Activated CD8-positive, alpha-beta memory T cell treated with anti-CD3 and anti-CD28 coated beads for 24 hours (primary cell): ENCODE data around the gene RAD23B.
"Not testable (repeated sequence)": the region's sequence is repeated elsewhere in the genome, so short reads cannot be mapped to it uniquely, and the experiment has no call there.

Experiments
- DNase-seq: peaks from one replicate; pipeline ENCODE4 v3.0.0-alpha.2; 2020

RAD23B gene

DNA sequence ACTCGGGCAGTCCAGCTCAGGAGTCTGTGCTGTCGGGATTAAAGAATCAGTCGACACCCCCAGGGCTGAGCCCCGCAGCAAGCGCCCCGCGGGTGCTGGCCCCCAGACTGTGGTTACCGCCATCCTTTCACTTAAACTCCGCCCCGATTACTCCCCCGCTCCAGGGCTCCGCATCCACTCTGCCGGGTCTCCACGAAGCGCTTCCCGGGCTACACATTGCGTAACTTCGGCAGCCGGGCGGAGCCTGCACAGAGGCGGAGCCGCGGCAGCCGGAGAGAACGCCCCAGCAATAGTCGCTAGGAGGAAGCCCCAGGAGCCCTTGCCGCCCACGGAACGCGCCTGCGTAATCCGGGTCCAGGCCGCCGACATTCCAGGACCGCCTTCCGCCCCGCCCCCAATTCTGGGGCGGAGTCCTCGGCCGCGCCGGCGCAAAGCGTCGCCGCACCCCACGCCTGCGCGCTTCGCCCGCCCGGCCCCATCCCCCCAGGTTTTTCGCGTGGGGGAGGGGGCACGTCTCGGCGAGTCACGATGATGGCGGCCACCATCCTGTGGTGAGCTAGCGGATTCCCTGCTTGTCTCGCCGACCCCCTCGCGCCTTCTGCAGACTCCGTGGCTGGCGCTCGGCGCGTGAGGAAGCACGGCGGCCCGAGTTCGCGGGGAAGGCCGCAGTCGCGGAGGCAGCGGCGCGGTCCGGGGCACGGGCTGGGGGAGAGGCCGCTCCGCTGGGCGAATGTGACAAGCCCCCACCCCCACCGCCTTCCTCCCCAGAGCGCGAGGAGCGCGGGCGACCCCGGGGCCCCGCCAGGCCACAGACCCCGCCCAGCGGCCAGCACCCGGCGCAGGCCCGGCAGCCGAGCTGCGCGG lies at the start of gene RAD23B:
TSS of gene RAD23B (plus strand) at position 521 of the 864 bp plus-strand sequence. CDS start 351 bp downstream, outside the sequence.
- DNase-seq = peak; percentile 100

DNA sequence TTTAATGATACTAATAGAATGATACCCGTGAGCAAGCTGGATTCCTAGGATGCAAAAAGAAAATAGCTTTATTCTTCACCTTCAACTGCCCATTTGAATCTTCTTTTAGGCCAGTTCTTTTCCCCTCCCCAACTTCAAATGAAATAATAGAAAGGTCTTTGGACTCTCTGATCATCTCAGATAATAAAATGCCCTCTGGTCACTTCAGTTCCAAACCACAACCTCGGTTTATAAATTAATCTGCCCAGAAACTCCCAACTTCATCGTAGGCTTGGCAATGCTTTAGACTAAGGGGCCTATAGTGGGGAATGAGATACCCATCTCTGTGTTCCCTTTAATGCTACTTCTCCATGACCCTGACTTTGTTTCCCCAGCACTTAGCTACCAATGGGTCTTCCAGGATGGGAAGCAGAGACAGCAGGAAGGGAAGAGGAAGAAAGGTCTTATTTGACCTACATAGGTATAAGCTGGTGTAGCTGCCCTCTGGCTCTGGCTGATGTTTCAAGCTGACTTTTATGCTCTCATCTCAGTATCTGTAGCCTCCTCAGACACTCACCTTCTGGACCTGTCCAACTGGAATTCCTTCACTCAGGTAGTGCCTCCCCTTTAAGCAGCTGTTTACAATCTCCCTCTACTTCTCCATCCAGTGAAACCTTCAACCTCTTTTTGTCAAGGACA lies 47.2 kb upstream of the RAD23B start:
- no peak for DNase-seq

DNA sequence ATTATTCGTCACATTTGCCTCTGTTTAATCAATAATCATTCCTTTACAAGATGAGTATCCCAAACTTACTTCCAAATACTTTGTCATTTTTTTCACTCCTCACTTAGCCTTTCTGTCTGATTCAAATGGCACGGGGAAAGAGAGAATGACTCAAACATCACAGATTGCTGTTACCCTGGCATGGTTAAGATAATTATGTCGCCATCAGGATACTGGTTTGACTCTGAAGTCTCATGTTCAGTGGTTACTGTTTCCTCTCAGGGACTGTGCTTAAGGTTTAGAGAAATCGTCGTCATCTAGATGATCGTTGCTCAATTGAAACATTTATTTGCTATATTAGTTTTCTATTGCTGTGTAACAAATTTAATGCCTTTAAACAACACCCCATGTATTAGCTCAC lies 45.2 kb upstream of the RAD23B start:
- no peak for DNase-seq

DNA sequence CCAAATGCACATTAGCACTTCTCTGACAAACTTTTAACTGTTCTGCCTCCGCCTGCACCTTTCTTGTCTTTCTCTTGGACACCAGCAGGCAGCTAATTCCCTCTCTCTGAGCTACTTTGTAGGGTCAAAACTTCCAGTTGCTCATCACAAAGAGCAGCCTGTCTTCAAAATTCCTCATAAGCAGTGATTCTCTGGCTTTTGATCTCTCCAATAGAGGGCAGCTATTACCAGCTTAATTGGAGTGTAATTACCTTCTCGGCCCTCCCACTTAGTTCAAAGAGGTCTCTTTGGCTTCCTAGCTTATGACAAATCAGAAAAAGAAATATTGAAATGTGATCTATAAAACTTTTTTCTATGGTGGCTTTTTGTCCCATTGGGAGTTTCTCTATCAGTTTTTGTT lies 43.6 kb upstream of the RAD23B start:
- no peak for DNase-seq

- DNase-seq = no peak
Measured at GRCh38 chr9:107240260-107240659, 42.8 kb upstream of the RAD23B start.

DNA sequence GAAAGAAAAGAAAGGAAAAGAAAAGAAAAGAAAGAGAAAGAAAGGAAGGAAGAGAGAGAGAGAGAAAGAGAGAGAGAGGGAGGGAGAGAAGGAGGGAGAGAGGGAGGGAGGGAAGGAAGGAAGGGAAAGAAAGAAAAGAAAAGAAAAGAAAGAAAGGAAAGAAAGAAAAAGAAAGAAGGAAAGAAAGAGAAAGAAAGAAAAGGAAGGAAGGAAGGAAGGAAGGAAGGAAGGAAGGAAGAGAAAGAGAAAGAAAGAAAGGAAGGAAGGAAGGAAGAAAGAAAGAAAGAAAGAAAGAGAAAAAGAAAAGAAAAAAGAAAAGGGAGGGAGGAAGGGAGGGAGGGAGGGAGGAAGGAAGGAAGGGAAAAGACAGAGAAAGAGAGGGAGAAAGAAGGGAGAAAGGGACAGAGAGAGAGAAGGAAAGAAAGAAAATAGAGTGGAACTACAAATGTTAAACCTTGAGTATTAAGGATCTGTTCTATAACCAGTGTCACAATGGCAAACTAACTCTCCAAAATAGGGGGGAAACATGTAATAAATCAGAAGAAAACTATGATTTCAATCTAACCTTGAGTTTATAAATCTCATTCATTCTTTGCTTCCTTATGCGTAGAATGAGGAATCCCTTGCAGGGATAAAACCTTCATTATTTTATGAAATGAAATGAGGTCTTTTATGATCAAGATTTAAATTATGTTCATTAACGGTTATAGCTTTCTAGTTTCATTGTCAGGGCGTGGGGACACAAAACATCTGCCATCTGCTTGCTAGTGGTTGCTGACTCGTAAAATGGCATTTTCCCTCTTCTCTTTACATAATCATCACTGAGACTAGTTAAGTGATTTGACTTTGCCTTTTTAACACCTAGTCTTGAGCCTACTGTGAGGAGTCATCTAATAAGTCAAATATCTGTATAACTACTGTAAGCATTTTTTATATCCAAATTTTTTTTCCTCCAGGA lies 40.7 kb upstream of the RAD23B start:
- no peak for DNase-seq

GRCh38 chr9:107243742-107244141 lies 39.3 kb upstream of the RAD23B start:
- DNase-seq = no peak

- DNase-seq = no peak
Measured at GRCh38 chr9:107246259-107247254, 36.5 kb upstream of the RAD23B start.

- no peak for DNase-seq
Measured at GRCh38 chr9:107248714-107249113, 34.4 kb upstream of the RAD23B start.

- no peak for DNase-seq
Measured at GRCh38 chr9:107249131-107249533, 33.9 kb upstream of the RAD23B start.

- DNase-seq = no peak
Measured at GRCh38 chr9:107249665-107250285, 33.3 kb upstream of the RAD23B start.

- no peak for DNase-seq
Measured at GRCh38 chr9:107251756-107252322, 31.2 kb upstream of the RAD23B start.

DNA sequence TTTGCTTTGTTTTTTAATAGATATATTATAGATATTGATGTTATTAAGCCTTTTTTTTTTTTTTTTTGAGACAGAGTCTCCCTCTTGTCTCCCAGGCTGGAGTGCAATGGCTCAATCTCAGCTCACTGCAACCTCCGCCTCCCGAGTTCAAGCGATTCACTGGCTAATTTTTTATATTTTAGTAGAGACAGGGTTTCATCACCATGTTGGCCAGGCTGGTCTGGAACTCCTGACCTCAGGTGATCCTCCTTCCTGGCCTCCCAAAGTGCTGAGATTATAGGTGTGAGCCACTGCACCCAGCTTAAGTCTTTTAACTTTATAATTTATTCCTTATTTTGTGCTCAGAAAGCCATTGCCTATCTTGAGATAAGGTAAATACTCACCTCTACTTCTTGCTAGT lies 24.2 kb upstream of the RAD23B start:
- no peak for DNase-seq

DNA sequence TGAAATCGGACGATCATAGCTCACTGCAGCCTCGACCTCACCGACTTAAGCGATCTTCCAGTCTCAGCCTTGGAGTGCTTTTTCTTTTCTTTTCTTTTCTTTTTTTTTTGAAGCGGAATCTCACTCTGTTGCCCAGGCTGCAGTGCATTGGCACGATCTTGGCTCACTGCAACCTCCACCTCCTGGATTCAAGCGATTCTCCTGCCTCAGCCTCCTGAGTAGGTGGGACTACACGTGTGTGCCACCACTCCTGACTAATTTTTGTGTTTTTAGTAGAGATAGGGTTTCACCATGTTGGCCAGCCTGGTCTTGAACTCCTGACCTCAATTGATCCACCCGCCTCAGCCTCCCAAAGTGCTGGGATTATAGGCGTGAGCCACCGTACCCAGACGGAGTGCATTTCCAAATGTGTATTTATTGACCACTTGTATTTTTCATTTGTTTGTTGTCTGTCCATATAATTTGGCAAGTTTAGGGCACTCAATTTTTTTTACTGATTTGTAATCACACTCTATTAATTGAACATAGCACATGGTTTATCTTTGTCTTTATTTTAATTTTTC lies 23.2 kb upstream of the RAD23B start:
- DNase-seq = not testable (repeated sequence)

GRCh38 chr9:107260437-107261081 lies 22.5 kb upstream of the RAD23B start:
- no peak for DNase-seq

GRCh38 chr9:107261106-107261505 lies 22.0 kb upstream of the RAD23B start:
- no peak for DNase-seq

- DNase-seq = no peak
Measured at GRCh38 chr9:107263289-107263688, 19.8 kb upstream of the RAD23B start.

GRCh38 chr9:107266624-107267368 lies 16.3 kb upstream of the RAD23B start:
- DNase-seq = no peak

DNA sequence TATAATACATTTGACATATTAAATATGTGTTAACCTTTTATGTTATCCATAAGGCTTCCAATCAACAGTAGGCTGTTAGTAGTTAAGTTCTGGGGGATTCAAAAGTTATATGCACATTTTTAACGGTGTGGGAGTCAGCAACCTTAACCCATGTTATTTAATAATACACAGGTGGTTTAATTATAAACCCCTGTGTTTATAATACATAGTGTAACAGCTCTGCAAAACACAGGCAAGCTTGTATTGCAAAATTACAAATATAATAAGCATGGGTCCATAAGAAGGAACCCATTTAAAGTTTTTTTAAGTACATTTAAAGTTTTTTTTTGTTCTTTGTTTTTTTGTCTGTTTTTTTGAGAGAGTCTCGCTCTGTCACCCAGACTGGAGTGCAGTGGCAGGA lies 14.5 kb upstream of the RAD23B start:
- no peak for DNase-seq
